Measurements from ENCODE around the gene ATP5ME.

The ATP5ME gene

DNA sequence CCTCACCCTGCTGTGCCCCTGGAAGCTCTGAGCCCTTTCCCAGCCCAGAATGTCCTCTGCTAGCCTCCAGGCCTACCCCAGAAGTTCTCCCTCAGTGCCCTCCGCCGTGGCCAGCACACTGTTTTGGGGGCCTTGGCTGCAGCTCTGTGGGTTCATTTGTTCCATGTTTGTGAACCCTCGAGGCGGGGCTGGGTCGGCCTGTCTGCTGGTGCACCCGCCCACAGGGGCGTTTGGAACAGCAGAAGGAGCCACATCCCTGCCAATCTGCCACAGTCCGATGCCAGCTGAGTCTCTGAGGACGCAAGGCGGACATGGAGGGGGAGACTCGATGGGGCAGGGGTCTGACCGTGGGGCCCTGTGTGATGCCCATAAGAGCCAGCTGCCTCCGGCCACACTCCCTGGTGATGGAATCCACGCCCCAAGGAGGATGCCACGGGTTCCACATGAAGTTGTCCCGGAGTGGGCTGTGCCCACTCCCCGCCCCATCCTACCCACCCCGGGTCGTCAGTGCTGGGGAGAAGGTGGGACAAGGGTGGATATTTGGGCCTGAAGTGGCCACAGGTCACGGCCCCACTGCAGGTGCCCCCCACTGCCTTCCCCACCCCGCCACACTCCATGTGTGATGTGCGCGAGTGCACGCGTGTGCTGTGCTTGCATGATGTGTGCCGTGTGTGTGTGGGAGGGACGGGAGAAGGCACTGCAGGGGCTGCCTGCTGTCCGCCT lies 7.1 kb downstream of the ATP5ME start:
- no peak for DNase-seq

DNA sequence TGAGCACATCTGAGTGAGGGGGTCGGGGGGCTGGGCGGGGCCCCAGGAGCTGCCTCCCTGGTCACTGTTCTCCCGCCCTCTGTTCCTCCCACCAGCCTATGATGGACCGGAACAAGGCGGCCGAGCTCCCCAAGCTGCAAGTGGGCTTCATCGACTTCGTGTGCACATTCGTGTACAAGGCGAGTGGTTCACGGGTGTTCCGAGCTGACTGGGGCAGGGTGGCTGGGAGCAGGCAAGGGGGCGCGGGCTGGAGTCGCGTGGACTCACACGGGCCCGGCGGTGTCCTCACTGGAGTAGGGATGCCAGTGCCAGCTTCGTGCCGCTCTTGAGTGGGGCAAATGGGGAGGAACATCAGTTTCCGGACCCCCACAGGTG lies 7.7 kb downstream of the ATP5ME start:
- DNase-seq, result no peak

DNA sequence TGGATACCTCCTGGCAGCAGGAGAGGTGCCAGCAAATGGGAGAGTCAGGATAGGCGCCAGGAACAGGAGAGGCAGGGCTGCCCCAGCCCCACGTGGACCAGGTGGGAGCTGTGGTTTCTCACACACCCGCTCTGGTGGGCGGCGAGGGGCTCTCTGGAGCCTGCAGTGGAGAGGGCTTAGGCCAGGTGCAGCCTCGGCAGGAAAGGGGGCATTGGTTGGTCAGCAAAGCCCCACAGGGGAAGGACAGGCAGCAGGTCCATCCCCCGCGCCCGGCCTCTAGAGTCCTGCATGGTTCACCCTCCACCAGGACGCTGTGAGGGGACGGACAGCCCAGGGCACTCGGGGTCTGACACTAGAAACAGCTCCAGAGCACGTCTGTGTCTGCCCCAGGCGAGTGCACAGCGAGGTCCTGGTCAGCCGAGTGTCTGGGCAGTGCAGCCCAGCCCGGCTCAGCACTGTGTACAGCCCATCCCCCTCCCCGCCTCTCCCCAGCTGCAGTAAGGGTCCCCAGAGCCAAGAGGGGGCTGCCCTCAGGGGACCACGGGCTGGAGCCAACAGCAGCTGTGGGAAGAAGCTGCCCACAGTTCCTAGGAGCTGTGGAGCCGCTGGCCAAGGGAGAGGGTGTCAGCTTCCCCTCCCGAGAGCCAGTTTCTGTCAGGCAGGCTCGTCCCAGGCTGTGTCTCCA lies 8.2 kb downstream of the ATP5ME start:
- no peak for DNase-seq

DNA sequence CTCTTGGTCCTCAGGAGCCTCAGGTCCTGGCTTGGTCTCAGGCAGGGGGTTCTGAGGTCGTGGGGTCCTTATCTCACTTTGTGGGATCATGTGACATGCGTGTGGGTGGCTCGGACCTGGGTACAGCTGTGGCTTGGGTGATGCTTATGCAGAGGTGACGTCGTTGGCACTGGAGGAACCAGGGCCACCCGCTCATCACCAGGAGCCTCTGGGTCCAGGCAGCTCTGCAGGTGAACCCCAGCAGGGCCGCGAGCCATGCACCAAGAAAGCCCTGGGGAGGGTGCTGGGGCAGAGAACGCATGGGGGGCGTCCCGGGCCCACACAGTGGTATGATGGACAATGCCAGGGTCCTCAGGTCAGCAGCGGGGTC lies 8.7 kb downstream of the ATP5ME start:
- no peak for DNase-seq

DNA sequence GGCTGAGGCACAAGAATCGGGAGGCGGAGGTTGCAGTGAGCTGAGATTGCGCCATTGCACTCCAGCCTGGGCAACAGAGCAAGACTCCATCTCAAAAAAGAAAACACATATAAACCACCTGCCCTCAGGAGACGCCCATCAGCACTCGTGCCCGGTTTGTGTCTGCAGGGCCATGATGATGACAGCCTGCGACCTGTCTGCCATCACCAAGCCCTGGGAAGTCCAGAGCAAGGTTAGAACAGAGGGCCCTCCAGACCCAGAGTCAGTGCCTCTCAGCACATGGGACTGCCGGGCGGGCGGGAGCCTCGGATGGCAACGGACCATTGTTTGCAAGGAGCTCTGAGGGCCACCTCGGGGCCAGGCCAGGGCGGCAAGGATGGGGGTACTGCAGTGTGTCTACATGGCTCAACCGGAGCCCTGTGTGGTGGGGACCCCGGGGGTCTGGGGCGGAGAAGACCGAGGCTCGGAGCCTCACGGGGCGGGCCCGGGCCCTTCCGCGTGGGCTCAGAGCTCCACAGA lies 9.3 kb downstream of the ATP5ME start:
- DNase-seq, result no peak

DNA sequence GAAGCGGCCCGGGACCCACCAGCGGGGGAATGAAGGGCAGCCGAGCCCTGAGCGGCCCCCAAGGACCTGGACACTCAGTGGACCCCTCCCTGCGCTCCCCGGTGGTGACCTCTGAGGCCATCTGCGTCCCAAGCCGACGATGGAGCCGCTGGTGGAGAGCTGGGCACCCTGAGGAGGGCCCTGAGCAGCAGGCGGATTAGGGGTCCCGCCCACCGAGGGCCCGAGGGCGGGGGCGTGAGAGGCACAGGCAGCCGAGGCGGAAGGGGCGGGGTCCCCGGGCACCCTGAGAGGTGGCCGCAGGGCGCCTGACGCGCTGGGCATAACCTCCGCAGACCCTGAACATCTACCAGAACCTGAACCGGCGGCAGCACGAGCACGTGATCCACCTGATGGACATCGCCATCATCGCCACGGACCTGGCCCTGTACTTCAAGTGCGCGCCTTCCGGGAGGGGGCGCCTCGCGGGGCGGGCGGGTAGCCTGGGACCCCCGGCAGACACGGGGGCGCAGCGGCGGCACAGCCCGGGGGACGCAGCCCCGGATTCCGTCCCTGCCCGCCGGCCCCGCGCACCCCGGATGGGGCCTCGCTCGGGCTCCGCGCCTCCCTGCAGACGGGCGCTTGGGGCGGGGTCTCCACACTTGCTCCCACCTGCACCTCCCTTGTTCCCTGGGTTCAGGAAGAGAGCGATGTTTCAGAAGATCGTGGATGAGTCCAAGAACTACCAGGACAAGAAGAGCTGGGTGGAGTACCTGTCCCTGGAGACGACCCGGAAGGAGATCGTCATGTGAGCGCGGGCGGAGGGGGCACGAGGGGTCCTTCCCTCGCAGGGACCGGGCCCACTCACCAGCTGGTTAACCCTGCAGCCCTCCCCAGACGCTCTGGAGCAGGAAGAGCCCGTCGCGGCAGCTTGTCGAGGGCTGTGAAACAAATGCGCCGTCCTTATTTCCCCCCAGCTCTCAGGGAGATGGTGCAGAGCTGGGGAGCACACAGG lies 10.3 kb downstream of the ATP5ME start:
- DNase-seq, result peak; percentile 78 to 79

DNA sequence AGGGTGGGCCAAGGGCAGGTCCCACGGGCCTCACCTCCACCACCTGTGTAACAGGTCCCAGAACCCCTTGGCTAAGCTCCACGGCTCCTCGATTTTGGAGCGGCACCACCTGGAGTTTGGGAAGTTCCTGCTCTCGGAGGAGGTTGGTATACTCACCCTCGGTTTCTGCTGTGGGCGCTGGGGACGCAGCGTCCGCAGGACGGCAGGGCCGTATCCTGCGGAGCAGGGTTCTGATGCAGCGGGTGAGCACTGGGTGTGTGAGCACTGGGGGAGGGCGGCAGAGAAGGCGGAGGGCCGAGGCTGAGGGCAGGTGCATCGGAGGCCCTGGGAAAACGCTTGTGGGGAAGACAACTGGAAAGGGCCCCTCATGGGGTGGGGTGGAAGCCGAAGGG lies 11.0 kb downstream of the ATP5ME start:
- DNase-seq, result no peak

DNA sequence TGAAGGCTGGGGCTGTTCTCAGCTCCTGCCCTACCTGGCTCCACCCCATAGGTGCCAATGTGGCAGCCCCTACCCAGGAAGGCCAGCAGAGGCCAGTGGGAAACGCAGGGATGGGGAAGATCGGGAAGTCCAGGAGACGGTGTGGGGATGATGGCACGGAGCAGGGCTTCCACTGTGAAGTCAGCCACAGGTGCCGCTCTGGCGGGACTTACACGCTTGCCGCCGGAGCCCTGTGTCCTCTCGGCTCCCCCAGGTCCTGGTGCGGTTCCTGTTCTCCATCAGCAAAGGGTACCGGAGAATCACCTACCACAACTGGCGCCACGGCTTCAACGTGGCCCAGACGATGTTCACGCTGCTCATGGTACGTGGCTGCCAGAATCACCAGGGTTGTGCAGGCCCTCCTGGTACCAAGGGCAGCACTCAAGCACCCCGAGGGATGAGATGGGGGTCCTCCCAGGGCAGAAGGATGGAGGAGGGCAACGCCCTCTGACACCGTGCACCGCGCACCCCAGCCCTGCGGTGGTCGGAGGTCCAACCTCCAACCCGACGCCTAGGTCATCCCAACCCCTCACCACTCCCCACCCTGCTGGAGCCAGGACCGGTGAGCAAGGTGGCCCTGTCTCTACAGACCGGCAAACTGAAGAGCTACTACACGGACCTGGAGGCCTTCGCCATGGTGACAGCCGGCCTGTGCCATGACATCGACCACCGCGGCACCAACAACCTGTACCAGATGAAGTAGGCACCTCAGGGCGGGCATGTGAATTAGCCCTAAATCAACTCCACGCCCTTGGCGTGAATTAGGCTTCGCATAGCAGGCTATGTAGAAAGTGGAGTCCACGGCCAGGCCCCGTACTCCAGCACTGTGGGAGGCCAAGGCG lies 12.0 kb downstream of the ATP5ME start:
- no peak for DNase-seq

DNA sequence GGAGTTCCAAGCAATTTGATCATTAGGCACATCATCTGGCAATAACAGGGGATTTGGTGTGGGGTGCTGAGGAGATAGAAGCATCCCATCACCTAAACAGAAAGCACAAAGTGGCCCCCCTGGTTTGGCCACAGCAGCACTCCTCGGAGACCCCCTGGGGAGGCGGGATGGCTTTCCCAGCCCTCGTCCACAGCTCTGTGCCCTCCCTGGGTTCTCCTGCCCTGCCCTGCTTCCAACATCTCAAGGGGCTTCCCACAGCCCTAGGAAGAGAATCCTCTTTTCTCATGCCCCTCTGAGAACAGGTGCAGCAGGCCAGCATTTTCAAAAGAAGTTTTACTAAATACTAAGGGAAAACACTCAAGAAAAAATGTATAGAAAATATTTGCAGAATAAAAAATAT lies 12.8 kb downstream of the ATP5ME start:
- no peak for DNase-seq

DNA sequence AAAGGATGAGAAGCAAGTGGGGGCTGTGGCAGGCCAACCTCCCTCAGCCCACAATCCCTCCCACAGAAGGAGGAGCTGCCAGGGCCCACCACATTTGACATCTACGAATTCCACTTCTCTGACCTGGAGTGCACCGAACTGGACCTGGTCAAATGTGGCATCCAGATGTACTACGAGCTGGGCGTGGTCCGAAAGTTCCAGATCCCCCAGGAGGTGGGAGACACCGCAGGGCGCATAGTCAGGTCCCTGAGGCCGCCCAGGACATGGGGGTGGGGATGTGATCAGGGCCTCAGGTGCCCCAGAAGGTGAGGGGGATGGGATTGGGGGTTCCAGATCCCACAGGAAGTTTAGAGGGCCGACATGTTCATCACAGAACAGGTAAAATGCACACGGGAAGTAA lies 13.7 kb downstream of the ATP5ME start:
- no peak for DNase-seq

DNA sequence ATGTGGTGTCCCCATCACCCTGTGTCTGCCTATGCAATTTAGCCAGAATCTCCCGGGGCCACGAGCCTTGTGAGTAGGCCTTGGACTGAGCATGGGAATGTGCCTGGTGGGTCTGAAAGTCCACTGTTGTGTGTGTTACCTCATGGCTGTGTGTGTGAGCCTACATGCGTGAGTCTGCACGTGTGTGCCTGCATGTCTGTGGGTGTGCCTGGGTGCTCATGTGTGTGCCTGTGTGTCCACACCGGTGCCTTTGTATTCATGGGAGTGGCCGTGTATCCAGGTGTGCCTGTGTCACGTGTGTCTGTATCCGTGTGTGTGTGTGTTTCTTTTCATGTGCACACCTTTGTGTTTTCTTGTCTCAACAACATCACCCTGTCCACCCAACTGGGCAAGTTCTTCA lies 14.2 kb downstream of the ATP5ME start:
- DNase-seq, result no peak

DNA sequence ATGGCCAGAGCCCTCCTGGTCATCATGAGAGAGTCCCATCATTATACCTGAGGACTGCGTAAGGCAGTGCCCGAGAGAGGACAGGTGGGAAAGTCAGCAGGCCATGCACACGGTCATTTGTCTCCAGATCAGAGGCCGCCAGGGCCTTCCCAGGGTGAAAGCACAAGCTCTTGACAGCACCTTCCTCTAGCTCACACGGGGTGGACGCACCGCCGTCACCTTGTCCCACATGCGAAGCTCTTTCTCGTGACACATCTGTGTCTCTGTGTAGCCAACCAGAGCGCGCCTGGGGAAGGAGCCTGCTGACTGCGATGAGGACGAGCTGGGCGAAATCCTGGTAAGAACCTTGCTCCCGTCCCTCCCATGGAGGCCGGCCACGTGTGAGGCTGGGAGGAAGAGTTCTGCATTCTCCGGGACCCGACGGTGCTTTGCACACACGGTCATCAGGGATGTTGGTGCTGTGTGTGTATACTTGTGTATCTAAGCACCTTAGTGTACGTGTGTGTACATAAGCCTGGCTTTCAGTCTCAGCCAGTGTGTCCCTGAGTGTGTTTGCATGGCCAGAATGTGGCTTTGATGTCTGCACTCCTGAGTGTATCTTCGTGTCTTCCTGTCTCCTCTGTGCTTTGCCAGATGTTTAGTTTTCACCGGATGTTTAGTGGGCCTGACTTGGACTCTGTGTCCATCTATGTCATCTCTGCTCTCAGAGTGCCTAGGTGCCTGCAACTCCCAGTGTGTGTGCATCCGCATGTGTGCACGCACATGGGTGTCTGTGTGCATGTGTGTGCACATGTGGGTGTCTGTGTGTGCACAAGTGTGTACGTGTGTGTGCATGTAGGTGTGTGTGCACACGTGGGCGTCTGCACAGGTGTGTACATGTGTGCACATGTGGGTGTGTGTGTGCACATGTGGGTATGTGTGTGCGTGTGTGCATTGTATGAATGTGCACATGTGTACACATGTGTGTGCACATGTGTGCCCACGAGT lies 15.1 kb downstream of the ATP5ME start:
- DNase-seq, result no peak

DNA sequence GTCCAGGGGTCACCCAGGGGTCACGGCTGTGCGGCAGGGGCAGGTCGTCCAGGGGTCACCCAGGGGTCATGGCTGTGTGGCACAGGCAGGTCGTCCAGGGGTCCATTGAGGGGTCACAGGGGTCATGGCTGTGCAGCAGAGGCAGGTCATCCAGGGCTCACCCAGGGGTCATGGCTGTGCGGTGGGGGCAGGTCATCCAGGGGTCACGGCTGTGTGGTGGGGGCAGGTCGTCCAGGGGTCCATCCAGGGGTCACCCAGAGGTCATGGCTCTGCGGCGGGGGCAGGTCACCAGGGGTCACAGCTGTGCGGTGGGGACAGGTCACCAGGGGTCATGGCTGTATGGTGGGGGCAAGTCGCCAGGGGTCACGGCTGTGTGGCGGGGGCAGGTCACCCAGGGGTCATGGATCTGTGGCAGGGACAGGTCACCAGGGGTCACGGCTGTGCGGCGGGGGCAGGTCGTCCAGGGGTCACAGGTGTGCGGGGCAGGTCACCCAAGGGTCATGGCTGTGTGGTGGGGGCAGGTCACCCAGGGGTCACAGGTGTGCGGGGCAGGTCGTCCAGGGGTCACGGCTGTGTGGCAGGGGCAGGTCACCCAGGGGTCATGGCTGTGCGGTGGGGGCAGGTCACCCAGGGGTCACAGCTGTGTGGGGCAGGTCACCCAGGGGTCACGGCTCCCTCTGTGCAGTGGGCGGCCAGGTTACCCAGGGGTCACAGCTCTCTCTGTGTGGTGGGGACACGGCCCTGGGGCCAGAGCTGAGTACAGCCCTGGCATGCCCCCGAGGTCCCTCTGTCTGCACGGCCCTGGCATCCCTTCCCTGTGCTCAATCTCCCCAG lies 16.0 kb downstream of the ATP5ME start:
- DNase-seq, result no peak

DNA sequence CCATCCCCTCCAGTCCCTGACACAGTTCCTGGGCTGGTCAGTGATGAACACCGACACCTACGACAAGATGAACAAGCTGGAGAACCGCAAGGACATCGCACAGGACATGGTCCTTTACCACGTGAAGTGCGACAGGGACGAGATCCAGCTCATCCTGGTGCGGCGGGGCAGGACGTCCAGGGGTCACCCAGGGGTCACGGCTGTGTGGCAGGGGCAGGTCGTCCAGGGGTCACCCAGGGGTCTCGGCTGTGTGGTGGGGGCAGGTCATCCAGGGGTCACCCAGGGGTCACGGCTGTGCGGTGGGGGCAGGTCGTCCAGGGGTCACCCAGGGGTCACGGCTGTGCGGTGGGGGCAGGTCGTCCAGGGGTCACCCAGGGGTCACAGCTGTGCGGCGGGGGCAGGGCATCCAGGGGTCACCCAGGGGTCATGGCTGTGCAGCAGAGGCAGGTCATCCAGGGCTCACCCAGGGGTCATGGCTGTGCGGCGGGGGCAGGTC lies 16.7 kb downstream of the ATP5ME start:
- no peak for DNase-seq

DNA sequence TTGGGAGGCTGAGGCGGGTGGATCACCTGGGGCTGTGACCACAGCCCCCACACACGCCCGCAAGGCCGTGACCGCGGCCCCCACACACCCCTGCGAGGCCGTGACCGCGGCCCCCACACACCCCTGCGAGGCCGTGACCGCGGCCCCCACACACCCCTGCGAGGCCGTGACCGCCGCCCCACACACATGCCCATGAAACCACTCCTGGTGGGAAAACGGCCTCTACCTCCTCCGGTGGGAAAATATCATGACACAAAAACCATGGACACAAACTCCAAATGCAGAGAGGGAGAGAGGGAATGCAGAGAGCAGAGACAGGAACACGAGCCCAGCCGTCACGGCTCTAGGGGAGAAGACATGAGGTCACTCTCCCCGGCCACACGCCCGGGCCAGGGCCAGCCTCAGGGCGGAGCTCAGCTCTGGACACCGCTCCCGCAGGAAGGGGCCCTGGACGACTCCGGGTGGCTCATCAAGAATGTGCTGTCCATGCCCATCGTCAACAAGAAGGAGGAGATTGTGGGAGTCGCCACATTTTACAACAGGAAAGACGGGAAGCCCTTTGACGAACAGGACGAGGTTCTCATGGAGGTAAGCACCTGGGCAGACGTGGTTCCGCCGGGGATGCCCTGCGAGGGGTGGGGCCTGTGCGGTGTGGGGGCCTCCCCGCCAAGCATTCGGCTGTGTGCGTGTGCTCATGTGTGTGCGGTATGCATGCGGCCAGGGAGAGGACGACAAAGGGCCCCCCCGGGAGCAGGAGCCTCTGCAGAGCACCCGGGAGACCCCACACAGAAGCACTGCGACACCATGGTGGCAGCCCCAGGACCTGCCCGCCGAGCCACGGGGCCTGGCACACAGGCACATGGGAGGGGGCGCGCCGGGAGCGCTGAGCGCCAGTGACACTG lies 17.4 kb downstream of the ATP5ME start:
- DNase-seq, result no peak

DNA sequence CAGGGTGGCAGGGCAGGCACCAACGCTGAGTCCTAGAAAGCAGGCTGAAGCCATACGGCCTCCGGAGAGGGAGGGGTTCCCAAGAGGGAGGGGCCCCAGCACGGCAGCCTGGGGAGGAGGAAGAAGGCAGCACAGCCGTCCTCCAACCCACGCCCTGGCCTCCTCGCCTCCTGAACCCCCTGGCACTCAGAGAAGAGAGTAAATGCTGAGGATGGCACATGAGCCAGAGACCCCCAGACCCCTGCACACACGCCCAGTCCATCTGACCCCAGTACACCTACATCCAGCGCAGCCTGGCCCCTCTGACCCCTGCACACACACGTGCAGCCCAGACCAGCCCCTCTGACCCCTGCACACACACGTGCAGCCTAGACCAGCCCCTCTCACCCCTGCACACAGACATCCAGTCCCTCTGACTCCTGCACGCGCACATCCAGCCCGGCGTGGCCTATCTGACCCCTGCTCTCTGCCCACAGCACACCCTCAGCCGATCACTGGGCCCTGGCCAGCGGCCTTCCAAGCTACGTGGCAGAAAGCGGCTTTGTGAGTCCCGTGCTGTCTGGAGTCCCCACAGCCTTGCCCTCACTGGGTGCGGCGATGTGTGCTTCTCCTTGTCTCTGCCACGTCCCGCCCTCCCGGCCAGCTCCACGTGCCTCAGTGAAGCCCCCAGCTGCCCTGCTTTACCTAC lies 18.5 kb downstream of the ATP5ME start:
- no peak for DNase-seq

DNA sequence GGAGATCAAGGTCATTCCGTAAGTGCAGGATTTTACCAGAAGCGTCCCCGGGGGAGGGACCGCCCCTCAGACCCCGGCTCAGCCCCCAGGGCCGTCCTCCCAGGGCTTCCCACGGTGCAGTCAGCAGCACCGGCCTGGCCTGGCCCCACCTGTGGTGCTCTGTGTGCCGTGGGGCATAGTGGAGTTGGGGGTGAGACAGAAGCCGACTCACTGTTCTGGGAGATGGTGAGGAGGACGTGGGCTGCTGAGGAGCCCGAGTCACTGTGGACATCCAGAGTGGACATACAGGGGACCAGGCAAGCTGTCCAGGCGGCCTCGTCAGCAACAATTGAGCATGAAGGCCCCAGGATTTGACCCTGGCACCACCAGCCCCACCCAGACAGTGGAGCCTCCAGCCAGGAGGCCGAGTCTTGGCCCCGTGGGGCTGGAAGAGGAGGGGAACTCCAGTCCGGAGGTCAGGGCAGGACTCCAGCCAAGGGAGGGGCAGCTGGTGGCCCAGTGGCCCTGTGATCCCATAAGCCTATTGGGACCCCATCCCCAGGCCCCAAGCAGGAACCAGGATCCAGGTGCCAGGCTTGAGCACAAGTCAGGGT lies 19.1 kb downstream of the ATP5ME start:
- no peak for DNase-seq

DNA sequence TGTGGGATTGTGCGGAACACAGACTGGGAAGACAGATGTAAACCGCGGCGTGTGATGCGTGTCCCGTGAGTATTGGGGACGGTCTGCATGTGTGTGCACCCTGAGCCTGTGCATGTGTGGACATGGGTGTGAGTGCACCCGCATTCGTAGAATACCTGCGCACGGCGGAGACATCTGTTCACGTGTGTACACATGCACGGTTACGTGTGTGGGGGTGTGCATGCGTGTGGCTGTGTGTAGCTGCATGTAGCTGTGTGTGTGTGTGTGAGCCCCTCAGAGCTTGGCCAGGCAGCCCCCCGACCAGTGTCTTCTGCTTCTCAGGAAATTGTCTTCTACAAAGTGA lies 19.6 kb downstream of the ATP5ME start:
- DNase-seq, result no peak
